ENCODE data around the gene FRMD1.
A peak's percentile ranks its signal among the peaks of the same experiment; 100 is the strongest.

Gene FRMD1

GRCh38 chr6:168075787-168076202 lies 3.2 kb downstream of the FRMD1 start:
- DNase-seq, result no peak

GRCh38 chr6:168075216-168075615 lies 3.8 kb downstream of the FRMD1 start:
- no peak for DNase-seq

GRCh38 chr6:168073937-168074730 lies 4.9 kb downstream of the FRMD1 start:
- no peak for DNase-seq

- no peak for DNase-seq
Measured at GRCh38 chr6:168072730-168073129, 6.3 kb downstream of the FRMD1 start.

GRCh38 chr6:168072261-168072660 lies 6.8 kb downstream of the FRMD1 start:
- no peak for DNase-seq

- no peak for DNase-seq
Measured at GRCh38 chr6:168071620-168072019, 7.4 kb downstream of the FRMD1 start.

GRCh38 chr6:168070804-168071203 lies 8.2 kb downstream of the FRMD1 start:
- DNase-seq, result no peak

GRCh38 chr6:168067081-168067759 lies 11.8 kb downstream of the FRMD1 start:
- no peak for DNase-seq

GRCh38 chr6:168064226-168064807 lies 14.7 kb downstream of the FRMD1 start:
- no peak for DNase-seq

- no peak for DNase-seq
Measured at GRCh38 chr6:168063431-168063830, 15.6 kb downstream of the FRMD1 start.

- DNase-seq, result no peak
Measured at GRCh38 chr6:168062346-168063289, 16.4 kb downstream of the FRMD1 start.

- DNase-seq, result peak; percentile 78 to 97
Measured at GRCh38 chr6:168061269-168062210, 17.5 kb downstream of the FRMD1 start.

GRCh38 chr6:168060521-168060931 lies 18.5 kb downstream of the FRMD1 start:
- peak in 1 of 2 experiments; percentile 67 for DNase-seq

- DNase-seq, result peak in 1 of 2 experiments; percentile 18
Measured at GRCh38 chr6:168058691-168059551, 20.1 kb downstream of the FRMD1 start.

- no peak for DNase-seq
Measured at GRCh38 chr6:168057836-168058235, 21.2 kb downstream of the FRMD1 start.

GRCh38 chr6:168056892-168057527 lies 22.0 kb downstream of the FRMD1 start:
- DNase-seq, result no peak

- no peak for DNase-seq
Measured at GRCh38 chr6:168055696-168056489, 23.1 kb downstream of the FRMD1 start.

GRCh38 chr6:168054765-168055560 lies 24.0 kb downstream of the FRMD1 start:
- DNase-seq, result no peak
